Fibroblast of lung (primary cell): ENCODE data around the gene SMC5. TPM values are rescaled to one million over a fixed set of nuclear protein-coding genes. Genes with fewer than 3 reads are reported as not detected.
"Not testable (repeated sequence)": the region's sequence is repeated elsewhere in the genome, so short reads cannot be mapped to it uniquely, and the experiment has no call there.

Experiments used
- DNase-seq, 2 donors: peaks; one replicate each; pipeline versions ENCODE4 v3.0.0 to v3.0.0-alpha.2; 2010; ENCODE audit warnings: low read depth in 2 of 2
- H2AFZ ChIP-seq: 2 replicates; pipeline ENCODE4 v1.5.1; 2012; ENCODE audit warnings: low read length, control low read depth, inconsistent platforms
- H3K27ac ChIP-seq: 2 replicates; pipeline ENCODE4 v1.5.1; 2011; ENCODE audit warnings: low read length, control low read depth; ENCODE audit not compliant: insufficient read depth
- H3K27me3 ChIP-seq: 2 replicates; pipeline ENCODE4 v1.5.1; 2011; ENCODE audit warnings: mild to moderate bottlenecking, low read length; ENCODE audit not compliant: control insufficient read depth, insufficient read depth
- H3K36me3 ChIP-seq: 2 replicates; pipeline ENCODE4 v1.5.1; 2011; ENCODE audit warnings: low read length; ENCODE audit not compliant: control insufficient read depth, insufficient read depth
- H3K4me1 ChIP-seq: 2 replicates; pipeline ENCODE4 v1.5.1; 2011; ENCODE audit warnings: low read length; ENCODE audit not compliant: control insufficient read depth, insufficient read depth; ENCODE audit errors: extremely low read depth
- H3K4me2 ChIP-seq: 2 replicates; pipeline ENCODE4 v1.5.1; 2011; ENCODE audit warnings: low read length, control low read depth; ENCODE audit not compliant: insufficient read depth; ENCODE audit errors: extremely low read depth
- H3K4me3 ChIP-seq, 4 experiments: fragments of 200-600 bp in 1 of 4; sonication (generic) in 1 of 4; replicated peaks in 1 of 4; 2 replicates each; pipeline ENCODE4 v1.5.1; 2011 to 2016; ENCODE audit warnings: low read length in 4 of 4, low read depth in 3 of 4, mild to moderate bottlenecking in 3 of 4, control low read depth in 2 of 4, inconsistent platforms in 1 of 4, mixed read lengths in 1 of 4; ENCODE audit not compliant: insufficient read depth in 1 of 4; ENCODE audit errors: control extremely low read depth in 1 of 4
- H3K79me2 ChIP-seq: 2 replicates; pipeline ENCODE4 v1.5.1; 2012; ENCODE audit warnings: mild to moderate bottlenecking, low read length, inconsistent platforms; ENCODE audit not compliant: control insufficient read depth, insufficient read depth
- H3K9ac ChIP-seq: 2 replicates; pipeline ENCODE4 v1.5.1; 2011; ENCODE audit warnings: mild to moderate bottlenecking, low read length, control low read depth; ENCODE audit not compliant: insufficient read depth
- H3K9me3 ChIP-seq: 2 replicates; pipeline ENCODE4 v1.5.1; 2012; ENCODE audit warnings: low read depth, low read length; ENCODE audit not compliant: control insufficient read depth, insufficient read depth
- H4K20me1 ChIP-seq: 2 replicates; pipeline ENCODE4 v1.5.1; 2011; ENCODE audit warnings: low read length; ENCODE audit not compliant: control insufficient read depth, insufficient read depth; ENCODE audit errors: extremely low read depth
- CTCF ChIP-seq, 2 donors: IDR thresholded peaks in 1 of 2; conservative IDR thresholded peaks in 1 of 2; 1 replicate in 1 of 2; 2 replicates in 1 of 2; pipeline ENCODE4 v1.5.1; 2011 to 2012; ENCODE audit warnings: low read length in 2 of 2, control low read depth in 1 of 2, inconsistent platforms in 1 of 2, low read depth in 1 of 2, mild to moderate bottlenecking in 1 of 2
- EZH2 ChIP-seq: IDR thresholded peaks from 2 replicates; pipeline ENCODE4 v1.5.1; 2012; ENCODE audit warnings: low read length, control low read depth, mild to moderate bottlenecking; ENCODE audit errors: missing control alignments
- polyA plus RNA-seq, 2 donors: library from polyadenylated mRNA; depleted of rRNA in 1 of 2; stranded (reverse) in 1 of 2; unstranded in 1 of 2; fragments of >200 nt; gene quantifications; 2 replicates each; pipeline ENCODE4 v1.2.1, GENCODE V29; 2011 to 2012; ENCODE audit warnings: missing spikeins in 1 of 2
- total RNA-seq: library from RNA; depleted of rRNA; stranded (reverse); fragments of >200 nt; gene quantifications from 2 replicates; pipeline ENCODE4 v1.2.1, GENCODE V29; 2014

The SMC5 gene
- total and polyA plus RNA-seq, 2 donors (not counting 1 experiment from before 2014, with no cell fraction given): 21.6 to 29.2 TPM

- Histone ChIP-seq H3K9me3 (no peaks in the 10 kb centered on the region), H3K79me2 (peaks cover 43% of the 10 kb centered on the region), H3K4me3 (no peak overlapping the region), H3K4me1 (peaks cover 5% of the 10 kb centered on the region), H3K9ac (no peak overlapping the region), H3K27me3 (no peaks in the 10 kb centered on the region), H3K4me2 (no peak overlapping the region), H3K36me3 (no peaks in the 10 kb centered on the region), H2AFZ (no peak overlapping the region), H3K27ac (no peak overlapping the region), H4K20me1 (peaks cover 3% of the 10 kb centered on the region)
- no peak for DNase-seq
- no peak for TF ChIP-seq EZH2
- TF ChIP-seq CTCF (conservative IDR thresholded peaks at IDR 0.05 in 1 of 2, IDR thresholded peaks at IDR 0.05 in 1 of 2; ENCODE audit: low read depth in 1 of 2, low read length in 2 of 2): no peak
Measured at GRCh38 chr9:70400107-70400892, 141.5 kb downstream of the SMC5 start.

GRCh38 chr9:70401241-70401640 is 142.5 kb downstream of the SMC5 start:
- H3K9me3 ChIP-seq, H3K27me3 ChIP-seq, H3K9ac ChIP-seq, H3K4me3 ChIP-seq, H3K36me3 ChIP-seq, DNase-seq, H3K27ac ChIP-seq, H4K20me1 ChIP-seq, H3K4me2 ChIP-seq, H2AFZ ChIP-seq: not testable (repeated sequence)
- H3K79me2 ChIP-seq: peaks cover 49% of the 10 kb centered on the region
- H3K4me1 ChIP-seq: peaks cover 10% of the 10 kb centered on the region

- Histone ChIP-seq H3K27me3 (no peaks in the 10 kb centered on the region), H3K4me1 (peaks cover 14% of the 10 kb centered on the region), H3K36me3 (no peaks in the 10 kb centered on the region), H3K4me2 (no peak overlapping the region), H4K20me1 (peaks cover 3% of the 10 kb centered on the region), H3K9ac (no peak overlapping the region), H3K4me3 (no peak overlapping the region), H3K27ac (no peak overlapping the region), H3K9me3 (no peaks in the 10 kb centered on the region), H3K79me2 (peaks cover 45% of the 10 kb centered on the region), H2AFZ (no peak overlapping the region)
- DNase-seq: no peak
- TF ChIP-seq EZH2: no peak
- no peak for TF ChIP-seq CTCF (conservative IDR thresholded peaks at IDR 0.05 in 1 of 2, IDR thresholded peaks at IDR 0.05 in 1 of 2; ENCODE audit: low read depth in 1 of 2, low read length in 2 of 2)
Measured at GRCh38 chr9:70402213-70402612, 143.4 kb downstream of the SMC5 start.
